Fibroblast of the aortic adventitia (primary cell): ENCODE results near the gene DCTN5. TPM values are rescaled to one million over a fixed set of nuclear protein-coding genes. Genes with fewer than 3 reads are reported as not detected.
A peak's percentile ranks its signal among the peaks of the same experiment; 100 is the strongest.

Experiments
- DNase-seq: peaks from one replicate; pipeline ENCODE4 v3.0.0-alpha.2; 2010; ENCODE audit warnings: low read depth
- H3K4me3 ChIP-seq: 2 replicates; pipeline ENCODE4 v1.5.1; 2011; ENCODE audit warnings: low read depth, mild to moderate bottlenecking, control low read depth, low read length, moderate library complexity
- total RNA-seq: library from RNA; depleted of rRNA; stranded (reverse); fragments of >200 nt; gene quantifications from 2 replicates; pipeline ENCODE4 v1.2.3, GENCODE V29; 2012; ENCODE audit warnings: low replicate concordance
- TF ChIP-seq, protein P1 (sequence below): IDR thresholded peaks from 2 replicates; pipeline ENCODE4 v1.5.1; 2011; ENCODE audit warnings: mild to moderate bottlenecking, low read length, control low read depth, inconsistent platforms; ENCODE audit not compliant: insufficient read depth

The DCTN5 gene
- total RNA-seq, 1 donor = 54.8 TPM

DNA sequence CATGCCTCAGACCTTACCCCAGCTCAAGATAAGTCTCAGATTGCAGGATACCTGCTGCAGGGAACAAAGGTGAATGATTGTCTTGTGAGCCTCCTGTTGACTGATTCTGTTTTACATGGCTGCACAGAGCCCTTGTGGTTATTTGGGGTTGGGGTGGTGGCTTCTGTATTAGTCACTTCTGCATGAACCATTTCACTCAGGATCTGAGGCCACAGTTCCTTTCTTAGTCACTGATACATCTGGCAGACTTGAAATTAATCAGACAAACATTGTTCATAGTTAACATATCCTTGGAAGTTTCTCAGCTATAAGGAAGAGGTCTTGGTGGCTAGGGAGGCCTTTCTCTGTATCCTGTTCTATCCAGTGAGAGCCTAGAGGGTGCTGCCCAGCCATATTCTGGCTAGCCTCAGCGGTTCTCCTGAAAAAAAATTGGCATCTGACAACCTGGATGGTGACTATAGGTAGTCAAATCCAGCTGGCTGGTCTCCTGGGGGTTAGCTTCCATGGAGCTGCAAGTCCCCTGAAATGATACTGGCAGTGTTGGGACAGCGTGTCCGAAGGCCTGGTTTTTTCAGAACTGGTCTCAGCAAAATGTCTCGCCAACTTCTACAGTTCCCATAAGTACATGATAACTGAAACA, 29.0 kb downstream of the DCTN5 start:
- no peak overlapping the region for H3K4me3 ChIP-seq
- TF ChIP-seq, protein P1, sequence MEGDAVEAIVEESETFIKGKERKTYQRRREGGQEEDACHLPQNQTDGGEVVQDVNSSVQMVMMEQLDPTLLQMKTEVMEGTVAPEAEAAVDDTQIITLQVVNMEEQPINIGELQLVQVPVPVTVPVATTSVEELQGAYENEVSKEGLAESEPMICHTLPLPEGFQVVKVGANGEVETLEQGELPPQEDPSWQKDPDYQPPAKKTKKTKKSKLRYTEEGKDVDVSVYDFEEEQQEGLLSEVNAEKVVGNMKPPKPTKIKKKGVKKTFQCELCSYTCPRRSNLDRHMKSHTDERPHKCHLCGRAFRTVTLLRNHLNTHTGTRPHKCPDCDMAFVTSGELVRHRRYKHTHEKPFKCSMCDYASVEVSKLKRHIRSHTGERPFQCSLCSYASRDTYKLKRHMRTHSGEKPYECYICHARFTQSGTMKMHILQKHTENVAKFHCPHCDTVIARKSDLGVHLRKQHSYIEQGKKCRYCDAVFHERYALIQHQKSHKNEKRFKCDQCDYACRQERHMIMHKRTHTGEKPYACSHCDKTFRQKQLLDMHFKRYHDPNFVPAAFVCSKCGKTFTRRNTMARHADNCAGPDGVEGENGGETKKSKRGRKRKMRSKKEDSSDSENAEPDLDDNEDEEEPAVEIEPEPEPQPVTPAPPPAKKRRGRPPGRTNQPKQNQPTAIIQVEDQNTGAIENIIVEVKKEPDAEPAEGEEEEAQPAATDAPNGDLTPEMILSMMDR = no peak
- DNase-seq = peak; percentile 77

GRCh38 chr16:23673971-23674614, 32.8 kb downstream of the DCTN5 start:
- TF ChIP-seq, protein P1 = no peak
- no peak overlapping the region for H3K4me3 ChIP-seq
- DNase-seq = no peak

DNA sequence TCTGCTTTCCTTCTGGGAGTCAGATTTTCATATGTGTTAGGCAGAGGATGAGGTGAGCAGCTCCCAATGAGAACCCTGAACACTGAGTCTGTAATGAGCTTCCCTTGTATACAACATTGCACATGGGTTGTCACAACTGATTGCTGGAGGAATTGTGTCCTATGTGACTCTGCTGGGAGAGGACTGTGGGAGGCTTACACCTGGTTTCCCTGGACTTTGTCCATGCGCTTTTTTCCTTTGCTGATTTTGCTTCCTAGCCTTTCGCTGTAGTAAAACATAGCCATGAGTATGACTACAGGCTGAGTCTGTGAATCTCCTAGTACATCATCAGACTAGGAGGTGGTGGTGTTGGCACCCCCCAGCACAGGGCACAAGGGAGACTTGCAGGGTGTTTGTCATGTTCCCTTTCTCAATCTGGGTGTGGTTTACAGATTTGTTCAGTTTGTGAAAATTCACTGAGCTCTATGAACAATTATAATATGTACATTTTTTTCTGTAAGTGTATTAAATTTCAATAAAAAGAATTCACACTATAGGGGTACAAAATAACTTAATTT, 35.7 kb downstream of the DCTN5 start:
- TF ChIP-seq, protein P1 = no peak
- no peak overlapping the region for H3K4me3 ChIP-seq
- DNase-seq = peak; percentile 17

GRCh38 chr16:23678430-23679273, 37.4 kb downstream of the DCTN5 start, which contains the start of gene PLK1:
Gene PLK1 (plus strand): TSS chr16:23678889. CDS start chr16:23678933, 44 bp downstream.
- TF ChIP-seq, protein P1 = peak; percentile 48
- peak; percentile 72 for DNase-seq
- H3K4me3 ChIP-seq = peak within 1 kb of the TSS; percentile 71

- DNase-seq = peak; percentile 27
These were observed 38.2 kb downstream of the DCTN5 start for GRCh38 chr16:23679274-23679985.

More at GRCh38 chr16:23679274-23679985, 38.2 kb downstream of the DCTN5 start:
- TF ChIP-seq, protein P1 = no peak
- H3K4me3 ChIP-seq = peak overlapping the region; percentile 71
